ENCODE measurements around the gene NAT9.

The NAT9 gene

GRCh38 chr17:74742978-74743545 lies 33.1 kb downstream of the NAT9 start:
- no peak for DNase-seq

GRCh38 chr17:74742153-74742515 lies 34.0 kb downstream of the NAT9 start:
- peak; percentile 74 for DNase-seq

GRCh38 chr17:74740641-74741387 lies 35.3 kb downstream of the NAT9 start:
- no peak for DNase-seq

- DNase-seq: no peak
These were observed 36.0 kb downstream of the NAT9 start for GRCh38 chr17:74740173-74740572.

GRCh38 chr17:74739227-74739831 lies 36.8 kb downstream of the NAT9 start:
- peak; percentile 41 for DNase-seq

GRCh38 chr17:74738051-74738996 lies 37.8 kb downstream of the NAT9 start:
- DNase-seq: peak; percentile 83

- DNase-seq: peak; percentile 40
These were observed 38.7 kb downstream of the NAT9 start for GRCh38 chr17:74737299-74738050.

- DNase-seq: peak; percentile 56
These were observed 39.4 kb downstream of the NAT9 start, which contains the start of gene RAB37 for GRCh38 chr17:74736513-74737298. Gene RAB37, plus strand, starts transcription at chr17:74737256. Its CDS starts 17 bp downstream, at chr17:74737273.

GRCh38 chr17:74734256-74734655 lies 41.9 kb downstream of the NAT9 start:
- no peak for DNase-seq

- no peak for DNase-seq
These were observed 42.6 kb downstream of the NAT9 start for GRCh38 chr17:74733365-74734122.

GRCh38 chr17:74732042-74732867 lies 43.9 kb downstream of the NAT9 start:
- no peak for DNase-seq

- no peak for DNase-seq
These were observed 44.9 kb downstream of the NAT9 start for GRCh38 chr17:74731347-74731605.

GRCh38 chr17:74730491-74731346 lies 45.4 kb downstream of the NAT9 start:
- DNase-seq: no peak

GRCh38 chr17:74729866-74730265 lies 46.3 kb downstream of the NAT9 start:
- no peak for DNase-seq

GRCh38 chr17:74729368-74729767 lies 46.8 kb downstream of the NAT9 start:
- no peak for DNase-seq

- DNase-seq: no peak
These were observed 47.5 kb downstream of the NAT9 start for GRCh38 chr17:74728702-74729075.

GRCh38 chr17:74728033-74728701 lies 48.0 kb downstream of the NAT9 start:
- no peak for DNase-seq

GRCh38 chr17:74725111-74725510 lies 51.0 kb downstream of the NAT9 start:
- no peak for DNase-seq

- no peak for DNase-seq
These were observed 52.3 kb downstream of the NAT9 start for GRCh38 chr17:74723891-74724290.

Data from NCI-H69 (cell line).